HG03558 (cell line): ENCODE measurements around the gene PTPRD.

Experiments
- ATAC-seq: cut with Tn5 transposase; IDR thresholded peaks from one replicate; pipeline ENCODE4 v1.9.1; 2021; ENCODE audit warnings: moderate number of reproducible peaks; ENCODE audit not compliant: unreplicated experiment; ENCODE audit errors: extremely low read depth

Gene PTPRD

DNA sequence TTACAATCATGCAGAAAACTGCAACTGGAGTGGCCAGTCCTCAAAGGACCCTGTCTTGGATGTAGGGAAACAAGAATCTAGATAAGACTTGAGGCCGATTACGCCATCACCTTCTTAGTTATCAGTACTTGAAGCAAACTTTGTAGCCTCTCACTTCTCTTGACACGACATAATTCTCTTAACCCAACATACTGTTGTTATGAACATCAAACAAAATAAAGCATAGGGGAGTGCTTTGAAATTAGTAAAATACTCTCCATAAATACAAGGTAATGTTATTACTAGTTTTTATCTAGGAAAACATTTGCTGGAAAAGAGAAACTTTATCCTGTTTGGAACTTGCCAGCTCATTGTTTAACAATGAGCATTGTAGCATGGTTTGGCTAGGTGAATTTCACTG, 2238.3 kb downstream of the PTPRD start:
- no peak for ATAC-seq

DNA sequence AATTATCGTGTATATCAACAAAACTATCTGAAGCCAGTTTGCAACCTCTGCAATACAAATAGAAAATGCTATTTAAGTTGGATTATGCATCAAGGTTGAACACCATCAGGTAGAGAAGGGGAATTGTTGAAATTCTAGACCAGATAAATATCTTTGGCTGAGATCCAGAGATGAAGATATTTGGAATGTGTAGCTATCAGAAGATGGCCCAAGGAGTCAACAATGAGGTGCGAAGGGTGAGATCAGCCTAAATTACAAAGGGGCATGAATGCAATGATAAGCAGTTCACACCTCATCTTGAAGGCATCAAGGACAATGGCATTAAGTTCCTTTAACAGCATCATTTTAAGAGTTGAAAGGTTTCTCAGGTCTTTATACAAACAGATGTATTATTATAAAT, 2241.1 kb downstream of the PTPRD start:
- ATAC-seq, result no peak

- ATAC-seq, result no peak
Observed at GRCh38 chr9:8366161-8366926, 2246.5 kb downstream of the PTPRD start.

- ATAC-seq, result no peak
Observed at GRCh38 chr9:8365466-8366160, 2247.2 kb downstream of the PTPRD start.

DNA sequence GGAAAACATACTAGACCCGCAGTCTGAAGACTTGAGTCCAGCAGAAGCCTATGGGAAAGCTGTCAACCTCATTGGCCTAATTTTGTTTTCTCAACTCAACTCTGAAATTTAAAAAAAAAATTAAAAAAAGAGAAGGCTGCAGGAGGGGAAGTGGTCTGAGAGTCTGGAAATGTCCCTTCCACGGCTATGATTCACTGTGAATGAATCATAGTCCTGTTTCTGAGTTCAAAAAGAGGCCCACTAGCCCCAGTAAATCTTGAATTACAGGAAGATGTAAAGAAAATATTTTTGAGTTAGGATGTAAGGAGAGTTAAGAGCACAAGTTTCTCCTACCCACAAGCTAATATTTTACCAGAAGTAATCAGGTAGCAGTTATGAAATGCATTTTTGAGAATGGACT, 2247.8 kb downstream of the PTPRD start:
- no peak for ATAC-seq

DNA sequence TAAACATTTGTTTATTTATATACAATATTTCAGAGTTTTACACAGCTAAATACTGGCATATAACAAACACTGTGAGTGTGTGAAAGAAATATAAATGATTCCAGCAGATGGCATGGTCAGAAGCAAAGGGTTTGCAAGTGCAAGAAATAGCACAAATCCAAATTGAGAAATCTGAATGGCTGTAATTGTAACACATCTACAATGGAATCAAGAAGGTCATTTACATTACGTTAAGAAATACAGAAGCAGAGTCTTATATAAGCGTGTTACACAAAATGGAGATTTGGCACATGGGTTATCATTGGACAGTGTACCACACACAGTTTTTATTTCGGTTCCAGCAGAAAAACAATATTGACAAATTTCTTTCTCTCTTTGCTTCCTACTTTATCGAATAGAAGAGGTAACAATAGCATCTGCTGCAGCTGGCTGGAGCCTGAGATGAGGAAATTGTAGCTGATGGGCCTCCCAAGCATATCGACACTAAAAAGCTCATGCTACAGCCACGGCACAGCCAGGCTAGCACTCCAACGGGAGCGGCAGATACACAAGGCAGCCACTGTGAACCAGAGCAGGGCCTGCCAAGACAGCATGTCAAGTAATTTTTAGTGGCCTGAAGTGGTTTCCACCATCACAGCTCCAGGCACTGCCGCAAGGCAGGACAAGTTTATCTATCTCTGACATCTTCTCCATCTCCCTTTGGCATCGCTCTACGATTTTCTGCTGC, 2248.6 kb downstream of the PTPRD start:
- no peak for ATAC-seq

DNA sequence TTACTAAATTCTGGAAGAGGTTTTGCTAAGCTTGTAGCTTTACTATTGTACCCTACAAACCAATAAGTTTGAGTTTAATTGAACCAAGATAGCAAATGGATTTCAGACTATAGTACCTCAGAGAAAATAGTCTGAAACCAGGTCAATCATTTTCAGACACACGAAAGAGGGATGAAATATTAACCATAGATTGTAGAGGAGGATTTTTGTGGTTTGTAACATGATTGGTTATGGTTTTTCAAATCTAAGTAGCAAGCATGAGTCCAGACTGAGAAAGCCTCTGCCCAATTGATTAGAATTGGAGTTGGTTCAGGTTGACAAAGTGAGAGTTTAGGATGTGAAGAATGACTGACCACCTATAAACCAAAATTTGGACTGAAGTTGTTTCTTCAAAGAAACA, 2250.6 kb downstream of the PTPRD start:
- ATAC-seq, result peak; percentile 64

DNA sequence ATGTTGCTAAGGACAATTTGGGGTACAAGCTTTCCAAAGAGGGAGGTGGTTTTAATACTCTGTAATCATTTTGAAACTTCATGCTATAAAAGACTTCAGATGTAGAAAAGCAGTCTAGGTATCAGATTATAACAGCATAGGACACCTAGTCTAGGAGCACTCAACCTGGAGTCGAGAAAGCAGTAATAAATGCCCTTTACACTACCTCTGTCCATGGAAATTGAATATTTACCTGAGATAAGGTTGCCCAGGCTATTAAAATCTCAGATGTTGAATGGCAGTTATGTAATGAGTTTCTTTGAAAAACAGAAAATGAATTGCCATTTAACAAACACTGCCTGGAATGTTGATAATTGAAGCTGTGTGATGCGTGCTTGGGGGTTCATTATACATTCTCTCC, 2251.4 kb downstream of the PTPRD start:
- no peak for ATAC-seq

GRCh38 chr9:8356406-8356805, 2256.4 kb downstream of the PTPRD start:
- no peak for ATAC-seq

GRCh38 chr9:8351436-8351835, 2261.4 kb downstream of the PTPRD start:
- ATAC-seq, result no peak

DNA sequence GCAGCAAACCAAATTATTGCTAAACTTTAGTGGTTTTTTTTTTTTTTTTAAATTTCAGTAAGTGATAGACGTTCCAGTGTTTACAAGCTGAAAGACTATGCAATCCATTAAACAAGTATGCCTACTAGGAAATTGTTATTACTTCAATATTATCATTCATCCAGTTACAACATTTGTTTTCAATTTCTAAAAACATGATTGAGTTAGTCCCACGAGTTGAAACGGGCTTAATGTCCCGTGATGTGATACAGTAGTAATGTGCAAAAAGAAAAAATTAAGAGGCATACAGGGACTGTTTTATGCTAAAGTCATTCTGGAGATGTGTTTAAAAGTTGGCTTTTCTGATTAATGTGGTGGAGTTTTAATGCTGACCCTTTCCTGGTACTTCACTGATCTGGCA, 2262.9 kb downstream of the PTPRD start:
- ATAC-seq, result no peak

DNA sequence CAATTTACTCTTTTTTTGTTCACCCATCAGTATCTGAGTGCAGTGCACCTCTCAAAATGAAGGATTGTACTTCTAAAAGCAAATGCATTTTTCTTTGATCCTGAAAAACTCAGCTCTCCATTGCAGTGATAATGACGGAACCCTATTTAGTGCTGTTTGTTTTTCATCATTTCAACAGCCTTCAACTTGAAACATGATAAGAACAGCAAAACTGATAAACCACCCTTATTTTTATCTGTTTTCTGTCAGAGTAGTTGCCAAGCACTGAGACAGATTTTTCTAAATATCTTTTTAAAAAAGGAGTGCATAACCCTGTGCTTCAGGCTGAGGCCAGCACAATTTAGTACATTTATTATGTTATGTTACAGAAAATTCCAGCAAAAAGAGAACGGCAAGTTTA, 2263.4 kb downstream of the PTPRD start:
- ATAC-seq, result no peak

GRCh38 chr9:8348756-8349155, 2264.0 kb downstream of the PTPRD start:
- no peak for ATAC-seq

DNA sequence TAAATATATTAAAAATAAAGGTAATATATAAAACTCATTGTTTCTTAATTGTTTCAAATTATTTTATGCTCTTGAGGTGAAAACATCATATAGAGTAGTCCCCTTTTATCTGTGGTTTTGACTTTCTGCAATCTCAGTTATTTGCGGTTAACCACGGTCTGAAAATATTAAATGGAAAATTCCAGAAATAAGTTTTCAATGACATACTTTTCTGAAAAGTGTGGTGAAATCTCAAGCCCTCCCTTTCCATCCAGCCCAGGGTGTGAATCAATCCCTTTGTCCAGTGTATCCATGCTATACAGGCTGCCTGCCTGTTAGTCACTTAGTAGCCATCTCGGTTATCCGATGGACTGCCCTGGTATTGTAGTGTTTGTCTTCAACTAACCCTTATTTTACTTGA, 2266.5 kb downstream of the PTPRD start:
- no peak for ATAC-seq

DNA sequence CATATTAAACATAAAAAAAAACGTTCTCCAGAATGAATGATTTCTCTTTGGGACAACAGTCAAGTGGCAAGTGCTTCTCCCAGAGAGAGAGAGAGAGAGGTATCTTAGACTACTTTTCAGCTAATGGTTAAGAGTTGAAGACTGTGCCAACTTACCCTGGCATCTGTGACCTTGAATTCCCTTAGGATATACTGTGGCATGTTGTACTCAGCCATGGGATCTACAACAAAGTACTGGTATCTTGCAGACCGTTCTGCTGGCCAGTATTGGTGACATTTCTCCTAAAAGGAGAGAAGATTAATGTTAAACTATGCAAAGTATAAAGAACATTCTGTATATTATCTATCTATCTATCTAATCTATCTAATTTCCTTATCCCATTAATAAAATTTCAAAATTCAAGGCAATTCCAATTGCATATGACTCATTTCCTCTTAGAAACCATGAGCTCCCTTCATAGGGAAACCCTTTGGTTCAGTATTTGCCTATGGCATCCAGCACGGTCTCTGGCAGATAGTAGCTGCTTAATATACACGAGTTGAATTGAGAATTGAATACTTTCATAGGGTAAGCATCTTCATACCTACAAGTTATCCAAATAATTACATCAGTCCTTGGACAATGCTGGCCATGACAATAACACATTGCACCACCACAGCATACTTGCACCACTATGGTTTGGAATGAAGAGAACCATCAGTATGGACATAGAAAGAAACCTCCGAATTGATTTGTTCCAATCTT, 2273.9 kb downstream of the PTPRD start:
- no peak for ATAC-seq

DNA sequence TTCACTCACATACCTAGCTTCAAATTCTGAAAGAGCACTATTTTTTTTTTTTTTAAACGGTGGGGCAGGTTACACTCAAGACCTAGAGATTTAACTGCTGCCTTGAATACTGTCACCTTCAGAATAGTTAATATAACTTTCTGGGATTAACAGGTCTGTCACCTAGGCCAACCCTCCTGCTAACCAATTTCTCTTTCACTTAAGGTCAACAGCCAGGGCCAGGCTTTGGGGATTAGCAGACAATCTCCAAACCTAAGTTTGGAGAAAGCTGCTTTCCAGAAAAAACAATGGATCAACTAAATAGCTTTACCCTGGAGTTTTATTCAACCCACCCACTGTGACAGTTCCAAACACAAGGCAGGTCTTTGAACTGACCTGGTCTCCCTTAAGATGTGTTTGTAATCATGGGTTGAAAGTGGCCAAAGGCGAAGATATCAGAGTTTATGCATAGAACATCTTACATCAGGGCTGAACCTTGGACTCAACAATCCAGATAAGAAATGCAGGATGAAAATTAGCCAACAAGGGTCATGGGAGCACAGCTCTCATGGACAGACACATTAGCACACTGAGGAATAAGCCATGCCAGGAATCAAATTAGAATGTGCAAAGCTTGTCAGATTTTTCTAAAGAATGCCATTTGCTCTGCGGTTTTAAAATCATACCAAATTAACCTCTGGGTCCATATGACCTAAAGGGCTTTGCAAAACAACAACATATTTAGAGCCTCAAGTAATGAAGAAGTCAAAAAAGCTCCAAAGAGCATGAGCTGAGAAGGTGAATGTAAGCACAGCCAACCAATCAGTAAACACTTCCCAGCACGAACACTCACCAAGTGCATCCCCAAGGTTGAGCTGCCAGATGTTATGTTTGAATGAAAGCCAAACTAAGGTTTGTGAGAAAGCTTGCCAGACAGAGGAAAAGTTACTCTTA, 2274.7 kb downstream of the PTPRD start:
- no peak for ATAC-seq

GRCh38 chr9:8332871-8333270, 2279.9 kb downstream of the PTPRD start:
- no peak for ATAC-seq

- no peak for ATAC-seq
Observed at GRCh38 chr9:8332331-8332650, 2280.5 kb downstream of the PTPRD start.

GRCh38 chr9:8331507-8332330, 2281.1 kb downstream of the PTPRD start:
- no peak for ATAC-seq
